Measurements from ENCODE around the gene HBQ1.

- peak; percentile 91 for TF ChIP-seq POLR2A (IDR thresholded peaks at IDR 0.05; ENCODE audit: low read length)
- no peak for TF ChIP-seq GATA1 (IDR thresholded peaks at IDR 0.05; ENCODE audit: low read depth, low read length)
Observed at GRCh38 chr16:179211-180092, 807 bp upstream of the HBQ1 start.

Measured in erythroblast (primary cell).